Stimulated activated CD4-positive, alpha-beta T cell treated with anti-CD3 and anti-CD28 coated beads, Interleukin-15, amount 100 ng/mL, for 1 hour (primary cell): ENCODE data around the gene DNAH17.

Experiments
- DNase-seq, 2 donors: peaks; one replicate each; pipeline ENCODE4 v3.0.0-alpha.2; 2020; ENCODE audit warnings: low read depth in 1 of 2, low spot score in 1 of 2

Gene DNAH17

GRCh38 chr17:78416791-78417530, 160.2 kb downstream of the DNAH17 start:
- no peak for DNase-seq

- no peak for DNase-seq
Measured at GRCh38 chr17:78415821-78416711, 161.1 kb downstream of the DNAH17 start.

- DNase-seq: peak; percentile 28 to 29
Measured at GRCh38 chr17:78414178-78415162, 162.7 kb downstream of the DNAH17 start.

GRCh38 chr17:78412403-78412802, 164.8 kb downstream of the DNAH17 start:
- no peak for DNase-seq

- no peak for DNase-seq
Measured at GRCh38 chr17:78411241-78411857, 165.8 kb downstream of the DNAH17 start.

- no peak for DNase-seq
Measured at GRCh38 chr17:78409191-78409928, 167.8 kb downstream of the DNAH17 start.

- DNase-seq: no peak
Measured at GRCh38 chr17:78408476-78409050, 168.6 kb downstream of the DNAH17 start.

GRCh38 chr17:78407387-78408000, 169.7 kb downstream of the DNAH17 start:
- DNase-seq: no peak

- no peak for DNase-seq
Measured at GRCh38 chr17:78406920-78407319, 170.3 kb downstream of the DNAH17 start.

- no peak for DNase-seq
Measured at GRCh38 chr17:78406396-78406795, 170.8 kb downstream of the DNAH17 start.

- DNase-seq: no peak
Measured at GRCh38 chr17:78403822-78404221, 173.4 kb downstream of the DNAH17 start.

GRCh38 chr17:78401891-78402290, 175.3 kb downstream of the DNAH17 start:
- no peak for DNase-seq

- no peak for DNase-seq
Measured at GRCh38 chr17:78401246-78401645, 175.9 kb downstream of the DNAH17 start.

- no peak for DNase-seq
Measured at GRCh38 chr17:78400581-78401240, 176.5 kb downstream of the DNAH17 start.

GRCh38 chr17:78399693-78400144, 177.5 kb downstream of the DNAH17 start:
- no peak for DNase-seq

- DNase-seq: no peak
Measured at GRCh38 chr17:78399028-78399692, 178.0 kb downstream of the DNAH17 start.

- no peak for DNase-seq
Measured at GRCh38 chr17:78398390-78398789, 178.8 kb downstream of the DNAH17 start.

- DNase-seq: no peak
Measured at GRCh38 chr17:78397681-78398101, 179.5 kb downstream of the DNAH17 start.
